A549 (cell line): ENCODE measurements around the gene USP6NL.

ENCODE experiments used
- CEBPB ChIP-seq, 2 experiments: fragments of >200 bp in 1 of 2; sonication (Bioruptor Twin) in 1 of 2; formaldehyde crosslinking in 1 of 2; IDR thresholded peaks; 2 replicates each; pipeline ENCODE4 v1.6.1; 2012 to 2016
- CTCF ChIP-seq: fragments of >200 bp; sonication (Bioruptor Twin); formaldehyde crosslinking; IDR thresholded peaks from 3 replicates; pipeline ENCODE4 v1.5.1; 2016
- EP300 ChIP-seq, 2 experiments: fragments of >200 bp; sonication (Bioruptor Twin); formaldehyde crosslinking; IDR thresholded peaks; 2 replicates in 1 of 2; 3 replicates in 1 of 2; pipeline ENCODE4 v1.6.1; 2016 to 2017
- HMGXB4 ChIP-seq: fragments of 250-450 bp; sonication (Bioruptor Pico); IDR thresholded peaks from 2 replicates; pipeline ENCODE4 v1.5.0; 2021; ENCODE audit warnings: mild to moderate bottlenecking, moderate library complexity, borderline replicate concordance
- MAZ ChIP-seq: fragments of 150-350 bp; IDR thresholded peaks from 2 replicates; pipeline ENCODE4 v1.6.1; 2014; ENCODE audit warnings: antibody characterized with exemption, low read depth, low read length, borderline replicate concordance
- PHF8 ChIP-seq: fragments of 200-600 bp; sonication (generic); IDR thresholded peaks from 2 replicates; pipeline ENCODE4 v1.6.1; 2016; ENCODE audit warnings: low read depth, mild to moderate bottlenecking, antibody characterized with exemption, moderate library complexity, borderline replicate concordance
- POLR2A ChIP-seq: IDR thresholded peaks from 2 replicates; pipeline ENCODE4 v1.6.1; 2012; ENCODE audit warnings: mild to moderate bottlenecking, low read length
- RCOR1 ChIP-seq: fragments of 150-350 bp; IDR thresholded peaks from 2 replicates; pipeline ENCODE4 v1.6.1; 2014; ENCODE audit warnings: antibody characterized with exemption, low read length, low read depth
- REST ChIP-seq: fragments of 200-600 bp; sonication (generic); IDR thresholded peaks from 2 replicates; pipeline ENCODE4 v1.6.1; 2016; ENCODE audit warnings: antibody characterized with exemption, mild to moderate bottlenecking, moderate library complexity
- SREBF2 ChIP-seq: fragments of 450-650 bp; IDR thresholded peaks from 2 replicates; pipeline ENCODE4 v1.6.1; 2014; ENCODE audit warnings: mild to moderate bottlenecking, moderate library complexity

GRCh38 chr10:11610166-11610825, 1.2 kb downstream of the USP6NL start:
- TF ChIP-seq POLR2A (no peak), MAZ (no peak), CEBPB (IDR thresholded peaks at IDR 0.05) (no peak), RCOR1 (no peak), HMGXB4 (CRISPR knock-in tag) (no peak), REST (no peak), CTCF (no peak), SREBF2 (no peak), PHF8 (no peak), EP300 (IDR thresholded peaks at IDR 0.05) (no peak)
